Measurements from ENCODE around the gene TEFM.

DNA sequence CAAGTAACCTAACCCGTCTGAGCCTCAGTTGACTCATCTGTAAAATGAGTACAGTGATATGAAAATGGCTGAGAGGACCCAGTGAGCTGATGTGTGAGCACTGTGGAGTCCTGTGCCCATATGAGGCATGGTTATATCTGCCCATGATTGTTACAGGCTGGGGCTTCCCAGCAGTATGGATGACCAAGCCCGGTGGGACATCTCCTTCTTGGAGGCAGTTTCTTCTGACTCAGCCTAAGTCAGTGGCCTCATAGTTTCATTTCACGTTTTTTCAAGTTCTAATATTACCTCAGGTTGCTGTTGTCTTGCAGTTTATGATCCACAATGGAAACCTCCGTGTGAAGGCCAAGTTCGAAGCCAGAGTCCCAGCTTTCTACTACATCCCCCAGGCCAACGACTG is 20.5 kb upstream of the TEFM start:
- TF ChIP-seq POLR2A (IDR thresholded peaks at IDR 0.05) = no peak
- TF ChIP-seq POLR2AphosphoS5 (IDR thresholded peaks at IDR 0.05) = no peak
- no peak for TF ChIP-seq CTCF (IDR thresholded peaks at IDR 0.05)

All from sigmoid colon (tissue), 4 donors.